ENCODE measurements around the gene TRPM5.
"Not testable (repeated sequence)": the region's sequence is repeated elsewhere in the genome, so short reads cannot be mapped to it uniquely, and the experiment has no call there.

Gene TRPM5

GRCh38 chr11:2483426-2483825 is 39.1 kb upstream of the TRPM5 start:
- no peak for TF ChIP-seq CTCF (conservative IDR thresholded peaks at IDR 0.05; ENCODE audit: low read depth, low read length)
- no peak overlapping the region for H3K4me3 ChIP-seq (IDR thresholded peaks at IDR 0.05; ENCODE audit: insufficient read depth, low read depth, low read length)
- H4K20me1 ChIP-seq (ENCODE audit: insufficient read depth) = no peaks in the 10 kb centered on the region
- no peak overlapping the region for H3K27ac ChIP-seq
- H3K9ac ChIP-seq = no peak overlapping the region
- no peaks in the 10 kb centered on the region for H3K4me1 ChIP-seq (ENCODE audit: low read depth, poor library complexity, severe bottlenecking)
- H3K79me2 ChIP-seq (ENCODE audit: insufficient read depth, low read depth) = no peaks in the 10 kb centered on the region
- no peaks in the 10 kb centered on the region for H3K36me3 ChIP-seq (ENCODE audit: insufficient read depth)
- no peak overlapping the region for H3K4me2 ChIP-seq
- H2AFZ ChIP-seq (ENCODE audit: low read depth) = no peak overlapping the region
- no peaks in the 10 kb centered on the region for H3K27me3 ChIP-seq (ENCODE audit: insufficient read depth, low read depth)

- H2AFZ ChIP-seq (ENCODE audit: low read depth) = no peak overlapping the region
- H3K4me1 ChIP-seq (ENCODE audit: low read depth, poor library complexity, severe bottlenecking) = no peaks in the 10 kb centered on the region
- H3K79me2 ChIP-seq (ENCODE audit: insufficient read depth, low read depth) = no peaks in the 10 kb centered on the region
- H3K27me3 ChIP-seq (ENCODE audit: insufficient read depth, low read depth) = no peaks in the 10 kb centered on the region
- H3K9ac ChIP-seq = no peak overlapping the region
- H4K20me1 ChIP-seq (ENCODE audit: insufficient read depth) = no peaks in the 10 kb centered on the region
- H3K36me3 ChIP-seq (ENCODE audit: insufficient read depth) = no peaks in the 10 kb centered on the region
- TF ChIP-seq CTCF (conservative IDR thresholded peaks at IDR 0.05; ENCODE audit: low read depth, low read length) = no peak
- H3K27ac ChIP-seq = no peak overlapping the region
- no peak overlapping the region for H3K4me2 ChIP-seq
- no peak overlapping the region for H3K4me3 ChIP-seq (IDR thresholded peaks at IDR 0.05; ENCODE audit: insufficient read depth, low read depth, low read length)
These were observed 38.4 kb upstream of the TRPM5 start for GRCh38 chr11:2482745-2483144.

- Histone ChIP-seq H4K20me1 (ENCODE audit: insufficient read depth) (no peaks in the 10 kb centered on the region), H3K4me1 (ENCODE audit: low read depth, poor library complexity, severe bottlenecking) (no peaks in the 10 kb centered on the region), H3K27me3 (ENCODE audit: insufficient read depth, low read depth) (no peaks in the 10 kb centered on the region), H3K9ac (no peak overlapping the region), H3K4me2 (no peak overlapping the region), H2AFZ (ENCODE audit: low read depth) (no peak overlapping the region), H3K4me3 (IDR thresholded peaks at IDR 0.05; ENCODE audit: insufficient read depth, low read depth, low read length) (no peak overlapping the region), H3K79me2 (ENCODE audit: insufficient read depth, low read depth) (no peaks in the 10 kb centered on the region), H3K27ac (no peak overlapping the region), H3K36me3 (ENCODE audit: insufficient read depth) (no peaks in the 10 kb centered on the region)
- TF ChIP-seq CTCF (conservative IDR thresholded peaks at IDR 0.05; ENCODE audit: low read depth, low read length) = no peak
These were observed 37.9 kb upstream of the TRPM5 start for GRCh38 chr11:2482204-2482603.

- no peak overlapping the region for H2AFZ ChIP-seq (ENCODE audit: low read depth)
- H3K27me3 ChIP-seq (ENCODE audit: insufficient read depth, low read depth) = no peaks in the 10 kb centered on the region
- no peaks in the 10 kb centered on the region for H4K20me1 ChIP-seq (ENCODE audit: insufficient read depth)
- H3K4me2 ChIP-seq = no peak overlapping the region
- no peak for TF ChIP-seq CTCF (conservative IDR thresholded peaks at IDR 0.05; ENCODE audit: low read depth, low read length)
- H3K4me3 ChIP-seq (IDR thresholded peaks at IDR 0.05; ENCODE audit: insufficient read depth, low read depth, low read length) = no peak overlapping the region
- no peaks in the 10 kb centered on the region for H3K79me2 ChIP-seq (ENCODE audit: insufficient read depth, low read depth)
- no peaks in the 10 kb centered on the region for H3K36me3 ChIP-seq (ENCODE audit: insufficient read depth)
- no peak overlapping the region for H3K9ac ChIP-seq
- H3K4me1 ChIP-seq (ENCODE audit: low read depth, poor library complexity, severe bottlenecking) = no peaks in the 10 kb centered on the region
- no peak overlapping the region for H3K27ac ChIP-seq
These were observed 36.9 kb upstream of the TRPM5 start for GRCh38 chr11:2481253-2481652.

- no peak overlapping the region for H3K4me2 ChIP-seq
- H4K20me1 ChIP-seq (ENCODE audit: insufficient read depth) = no peaks in the 10 kb centered on the region
- no peak overlapping the region for H3K9ac ChIP-seq
- H3K36me3 ChIP-seq (ENCODE audit: insufficient read depth) = no peaks in the 10 kb centered on the region
- H3K27ac ChIP-seq = no peak overlapping the region
- no peak for TF ChIP-seq CTCF (conservative IDR thresholded peaks at IDR 0.05; ENCODE audit: low read depth, low read length)
- H3K27me3 ChIP-seq (ENCODE audit: insufficient read depth, low read depth) = no peaks in the 10 kb centered on the region
- no peak overlapping the region for H3K4me3 ChIP-seq (IDR thresholded peaks at IDR 0.05; ENCODE audit: insufficient read depth, low read depth, low read length)
- H3K4me1 ChIP-seq (ENCODE audit: low read depth, poor library complexity, severe bottlenecking) = no peaks in the 10 kb centered on the region
- no peaks in the 10 kb centered on the region for H3K79me2 ChIP-seq (ENCODE audit: insufficient read depth, low read depth)
- no peak overlapping the region for H2AFZ ChIP-seq (ENCODE audit: low read depth)
These were observed 36.5 kb upstream of the TRPM5 start for GRCh38 chr11:2480874-2481220.

- H3K4me1 ChIP-seq (ENCODE audit: low read depth, poor library complexity, severe bottlenecking); H2AFZ ChIP-seq (ENCODE audit: low read depth); H3K9ac ChIP-seq; H3K4me3 ChIP-seq (IDR thresholded peaks at IDR 0.05; ENCODE audit: insufficient read depth, low read depth, low read length); H3K79me2 ChIP-seq (ENCODE audit: insufficient read depth, low read depth); H3K4me2 ChIP-seq; H3K27me3 ChIP-seq (ENCODE audit: insufficient read depth, low read depth); H3K27ac ChIP-seq; H4K20me1 ChIP-seq (ENCODE audit: insufficient read depth); H3K36me3 ChIP-seq (ENCODE audit: insufficient read depth): not testable (repeated sequence)
These were observed 36.0 kb upstream of the TRPM5 start for GRCh38 chr11:2480067-2480873.
